Measurements from ENCODE around the gene CD84.
"Not testable (repeated sequence)": the region's sequence is repeated elsewhere in the genome, so short reads cannot be mapped to it uniquely, and the experiment has no call there.

Gene CD84

GRCh38 chr1:160539990-160540858 lies 39.1 kb downstream of the CD84 start:
- peak; percentile 59 to 79 for DNase-seq

DNA sequence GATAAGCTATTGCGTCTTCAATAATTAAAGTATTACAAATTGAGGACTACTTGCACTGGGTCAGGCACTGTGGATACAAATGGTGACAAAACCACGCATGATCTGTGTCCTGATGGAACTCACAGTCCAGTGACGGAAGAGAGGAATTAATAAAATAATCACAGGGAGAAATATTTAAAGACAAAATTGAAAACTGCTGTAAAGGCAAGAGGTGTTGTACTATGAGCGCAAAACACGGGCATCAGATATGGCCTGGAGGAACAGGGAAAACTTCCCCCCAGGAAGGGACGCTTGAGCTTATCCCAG lies 39.7 kb downstream of the CD84 start:
- no peak for DNase-seq

DNA sequence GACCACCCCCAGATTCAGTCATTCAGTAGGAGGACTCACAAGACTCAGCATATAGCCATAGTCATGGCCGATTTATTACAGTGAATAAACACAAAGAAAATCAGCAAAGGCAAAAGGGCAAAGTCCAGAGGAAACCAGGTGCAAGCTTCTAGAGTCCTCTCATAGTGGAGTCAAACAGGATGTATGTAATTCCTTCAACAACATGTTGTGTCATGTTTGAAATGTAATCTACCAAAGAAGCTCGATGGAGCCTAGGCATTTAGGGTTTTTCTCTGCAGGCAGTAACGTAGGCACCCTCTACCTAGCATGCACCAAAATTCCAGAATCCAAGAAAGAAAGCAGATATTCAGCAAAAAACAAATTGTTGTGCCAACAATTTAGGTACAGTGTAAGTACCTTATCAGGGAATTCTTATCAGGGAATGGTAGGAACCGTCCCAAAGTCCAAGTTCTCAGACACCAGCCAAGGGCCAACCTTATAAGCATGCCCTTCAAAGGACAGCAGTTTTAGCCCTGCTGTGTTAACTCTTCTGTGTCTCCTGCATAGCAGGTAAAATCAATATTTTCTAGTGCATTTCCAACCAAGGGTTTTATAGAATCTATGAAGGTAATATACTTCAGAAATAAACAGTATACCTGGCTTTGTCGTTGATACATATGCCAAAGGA lies 40.2 kb downstream of the CD84 start:
- DNase-seq = no peak

DNA sequence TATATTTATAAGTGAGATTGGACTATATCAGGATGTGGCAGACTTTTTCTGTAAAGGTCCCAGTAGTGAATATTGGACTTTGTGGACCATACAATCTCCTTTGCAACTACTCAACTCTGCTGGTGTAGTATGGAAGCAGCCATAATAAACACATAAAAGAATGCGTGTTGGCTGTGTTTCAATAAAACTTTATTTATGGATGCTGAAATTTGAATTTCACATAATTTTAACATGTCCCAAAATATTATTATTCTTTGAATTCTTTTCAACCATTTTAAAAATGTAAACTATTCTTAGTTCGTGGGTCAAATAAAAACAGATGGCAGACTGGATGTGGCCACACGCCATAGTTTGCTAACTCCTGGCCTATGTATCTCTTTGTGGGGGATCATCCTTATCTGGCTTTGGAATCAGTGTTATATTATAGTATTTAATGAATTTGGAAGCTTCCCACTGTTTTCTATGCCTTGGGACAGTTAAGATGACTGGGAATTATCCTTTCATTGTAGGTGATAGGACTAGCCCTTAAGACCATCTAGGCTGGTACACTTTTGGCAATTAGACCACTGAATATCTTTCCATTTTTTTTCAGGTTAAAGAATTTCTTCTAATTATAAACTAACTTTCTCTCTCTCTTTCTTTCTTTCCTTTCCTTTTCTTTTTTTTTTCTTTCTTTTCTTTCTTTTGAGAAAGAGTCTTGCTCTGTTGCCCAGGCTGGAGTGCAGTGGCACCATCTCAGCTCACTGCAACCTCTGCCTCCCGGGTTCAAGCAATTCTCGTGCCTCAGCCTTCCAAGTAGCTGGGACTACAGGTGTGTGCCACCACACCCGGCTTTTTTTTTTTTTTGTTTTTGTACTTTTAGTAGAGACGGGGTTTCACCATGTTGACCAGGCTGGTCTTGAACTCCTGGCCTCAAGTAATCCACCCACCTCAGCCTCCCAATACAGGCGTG lies 41.3 kb downstream of the CD84 start:
- DNase-seq = no peak

- DNase-seq = peak in 1 of 2 donors; percentile 13
These were observed 44.3 kb downstream of the CD84 start for GRCh38 chr1:160534823-160535605.

DNA sequence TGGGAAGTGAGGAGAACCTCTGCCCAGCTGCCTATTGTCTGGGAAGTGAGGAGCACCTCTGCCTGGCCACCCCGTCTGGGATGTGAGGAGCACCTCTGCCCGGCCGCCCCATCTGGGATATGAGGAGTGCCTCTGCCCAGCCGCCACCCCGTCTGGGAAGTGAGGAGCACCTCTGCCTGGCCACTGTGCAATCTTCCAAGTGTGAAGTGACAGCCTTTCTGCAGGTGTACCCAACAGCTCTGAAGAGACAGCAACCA lies 46.8 kb downstream of the CD84 start:
- DNase-seq = not testable (repeated sequence)

- not testable (repeated sequence) for DNase-seq
These were observed 47.3 kb downstream of the CD84 start for GRCh38 chr1:160531809-160532556.

DNA sequence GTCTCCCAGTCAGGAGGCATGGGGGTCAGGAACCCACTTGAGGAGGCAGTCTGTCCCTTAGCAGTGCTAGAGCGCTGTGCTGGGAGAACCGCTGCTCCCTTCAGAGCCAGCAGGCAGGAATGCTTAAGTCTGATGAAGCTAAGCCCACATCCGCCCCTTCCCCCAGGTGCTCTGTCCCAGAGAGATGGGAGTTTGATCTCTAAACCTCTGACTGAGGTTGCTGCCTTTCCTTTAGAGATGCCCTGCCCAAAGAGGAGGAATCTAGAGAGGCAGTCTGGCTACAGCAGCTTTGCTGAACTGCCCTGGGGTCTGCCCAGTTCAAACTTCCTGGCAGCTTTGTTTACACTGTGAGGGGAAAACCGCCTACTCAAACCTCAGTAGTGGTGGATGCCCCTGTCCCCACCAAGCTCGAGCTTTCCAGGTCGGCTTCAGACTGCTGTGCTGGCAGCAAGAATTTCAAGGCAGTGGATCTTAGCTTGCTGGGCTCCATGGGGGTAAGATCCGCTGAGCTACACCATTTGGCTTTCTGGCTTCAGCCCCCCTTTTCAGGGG lies 49.8 kb downstream of the CD84 start:
- DNase-seq = not testable (repeated sequence)

- not testable (repeated sequence) for DNase-seq
These were observed 55.5 kb downstream of the CD84 start for GRCh38 chr1:160523789-160524188.

GRCh38 chr1:160522622-160523345 lies 56.5 kb downstream of the CD84 start, which contains the start of gene SLAMF6:
Gene SLAMF6 (minus strand): TSS chr1:160523255. CDS start chr1:160523192, 63 bp downstream.
- peak; percentile 32 to 43 for DNase-seq

DNA sequence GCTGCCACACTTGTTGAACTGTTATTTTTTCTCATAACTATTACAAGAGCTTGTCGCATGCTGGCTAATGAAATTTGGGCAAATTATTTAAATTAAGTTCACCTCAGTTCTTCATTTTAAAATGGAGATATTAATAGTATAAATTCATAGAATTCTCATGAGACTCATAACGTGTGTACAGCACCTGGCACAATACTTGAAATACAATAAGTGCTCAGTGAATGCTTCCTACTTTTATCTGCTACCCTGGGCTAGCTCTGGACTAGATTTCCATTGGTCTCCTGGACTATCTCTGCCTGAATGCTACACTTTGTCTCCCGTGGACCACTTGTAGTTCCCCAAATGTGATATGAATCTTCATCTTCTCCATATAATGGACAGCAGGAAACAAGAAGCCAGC lies 57.2 kb downstream of the CD84 start:
- DNase-seq = no peak

- no peak for DNase-seq
These were observed 57.7 kb downstream of the CD84 start for GRCh38 chr1:160521554-160521953.

DNA sequence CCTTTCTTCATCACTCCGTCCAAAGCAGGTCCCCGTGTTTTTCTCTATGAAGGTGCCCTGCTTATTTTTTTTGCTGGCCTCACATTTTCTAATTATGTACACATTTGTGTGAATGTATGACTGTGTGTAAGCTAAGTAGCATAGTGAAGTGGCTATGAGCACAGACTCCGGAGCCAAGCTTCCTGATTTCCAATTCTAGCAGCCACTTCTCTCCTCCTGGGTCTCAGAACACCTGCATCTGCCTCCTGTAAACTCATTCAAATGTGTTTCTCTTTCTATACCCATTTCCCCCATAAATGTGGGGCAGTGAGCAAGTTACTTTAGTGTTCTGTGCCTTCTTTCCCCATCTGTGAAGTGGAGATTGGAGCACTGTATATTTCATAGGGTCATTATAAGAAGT lies 58.3 kb downstream of the CD84 start:
- peak in 1 of 2 donors; percentile 23 for DNase-seq

DNA sequence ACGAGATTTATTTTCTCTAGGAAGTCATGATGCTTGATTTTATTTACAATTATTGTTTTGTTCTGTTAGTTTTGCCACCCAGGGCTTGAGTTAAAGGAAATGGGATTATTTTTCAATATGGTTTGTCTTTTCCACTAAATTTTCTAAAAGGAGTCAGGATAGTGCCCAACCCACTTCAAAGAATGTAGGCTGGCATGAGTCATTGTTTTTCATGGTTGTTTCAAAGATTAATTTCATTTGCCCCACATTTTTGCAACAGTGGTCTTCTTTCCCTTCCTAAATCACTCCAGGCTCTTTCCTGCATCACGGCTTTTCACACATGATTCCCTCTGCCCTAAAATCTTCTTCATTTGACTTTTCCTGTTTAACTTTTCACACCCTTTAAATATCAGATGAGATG lies 58.7 kb downstream of the CD84 start:
- no peak for DNase-seq

- DNase-seq = no peak
These were observed 59.5 kb downstream of the CD84 start for GRCh38 chr1:160519642-160520435.

DNA sequence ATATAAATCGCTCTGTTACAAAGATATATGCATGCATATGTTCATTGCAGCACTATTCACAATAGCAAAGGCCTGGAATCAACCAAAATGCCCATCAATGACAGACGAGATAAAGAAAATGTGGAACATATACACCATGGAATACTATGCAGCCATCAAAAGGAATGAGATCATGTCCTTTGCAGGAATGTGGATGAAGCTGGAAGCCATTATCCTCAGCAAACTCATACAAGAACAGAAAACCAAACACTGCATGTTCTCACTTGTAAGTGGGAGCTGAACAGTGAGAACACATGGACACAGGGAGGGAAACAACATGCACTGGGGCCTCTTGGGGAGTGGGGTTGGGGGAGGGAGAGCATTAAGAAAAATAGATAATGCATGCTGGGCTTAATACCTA lies 61.8 kb downstream of the CD84 start:
- not testable (repeated sequence) for DNase-seq

- DNase-seq = not testable (repeated sequence)
These were observed 63.4 kb downstream of the CD84 start for GRCh38 chr1:160515908-160516307.

DNA sequence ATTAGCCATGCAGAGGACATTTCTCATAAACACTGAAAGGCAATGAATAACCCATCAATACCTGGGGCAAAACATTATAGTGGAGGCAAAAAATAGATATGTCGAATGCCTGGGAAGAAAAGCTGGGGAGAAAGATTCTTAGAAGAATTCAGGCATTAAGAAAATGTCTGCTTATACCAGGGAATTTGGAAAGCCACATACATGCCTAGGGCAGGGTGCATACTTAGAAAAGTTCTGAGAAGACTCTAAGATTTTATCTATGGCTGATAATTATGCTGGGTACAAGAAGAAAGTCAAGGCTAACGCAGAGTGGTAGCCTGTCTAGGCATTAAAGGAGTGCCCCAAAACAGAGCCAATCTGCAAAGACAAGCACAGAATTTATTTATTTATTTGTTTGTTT lies 74.6 kb downstream of the CD84 start:
- DNase-seq = no peak

DNA sequence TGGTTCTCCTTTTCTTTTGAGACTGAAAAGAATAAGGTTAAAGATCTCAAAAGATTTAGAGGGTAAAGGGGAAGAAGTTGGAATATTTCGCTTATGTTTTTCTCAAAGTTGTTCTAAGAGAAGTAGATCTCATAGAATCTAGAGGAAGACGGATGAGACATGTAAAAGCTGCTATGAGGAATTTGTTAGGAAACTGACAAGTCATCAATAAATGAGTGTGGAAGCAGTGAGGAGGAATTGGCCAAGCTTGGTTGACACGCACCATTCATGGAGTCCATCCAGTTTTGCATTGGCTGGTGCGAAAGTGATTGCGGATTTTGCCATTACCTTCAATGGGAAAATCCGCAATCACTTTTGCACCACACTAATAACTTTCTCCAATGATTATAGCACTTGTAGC lies 76.2 kb downstream of the CD84 start:
- no peak for DNase-seq

Data from inflammatory macrophage (primary cell).